Fibroblast of skin of abdomen (primary cell): ENCODE measurements around the gene ANAPC13. TPM values are rescaled to one million over a fixed set of nuclear protein-coding genes. Genes with fewer than 3 reads are reported as not detected.

Source experiments
- DNase-seq: peaks from one replicate; pipeline ENCODE4 v3.0.0-alpha.2; 2013
- polyA plus RNA-seq, 2 experiments: library from polyadenylated mRNA; unstranded; fragments of 120-200 nt; gene quantifications; one replicate each; pipeline ENCODE4 v1.2.1, GENCODE V29; 2013; ENCODE audit not compliant: insufficient read length in 2 of 2

The ANAPC13 gene, protein sequence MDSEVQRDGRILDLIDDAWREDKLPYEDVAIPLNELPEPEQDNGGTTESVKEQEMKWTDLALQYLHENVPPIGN
- polyA plus RNA-seq (2013, experiment 1 of 2; ENCODE audit: insufficient read length): 62.6 TPM
- 63.2 TPM for polyA plus RNA-seq (2013, experiment 2 of 2; ENCODE audit: insufficient read length)

DNA sequence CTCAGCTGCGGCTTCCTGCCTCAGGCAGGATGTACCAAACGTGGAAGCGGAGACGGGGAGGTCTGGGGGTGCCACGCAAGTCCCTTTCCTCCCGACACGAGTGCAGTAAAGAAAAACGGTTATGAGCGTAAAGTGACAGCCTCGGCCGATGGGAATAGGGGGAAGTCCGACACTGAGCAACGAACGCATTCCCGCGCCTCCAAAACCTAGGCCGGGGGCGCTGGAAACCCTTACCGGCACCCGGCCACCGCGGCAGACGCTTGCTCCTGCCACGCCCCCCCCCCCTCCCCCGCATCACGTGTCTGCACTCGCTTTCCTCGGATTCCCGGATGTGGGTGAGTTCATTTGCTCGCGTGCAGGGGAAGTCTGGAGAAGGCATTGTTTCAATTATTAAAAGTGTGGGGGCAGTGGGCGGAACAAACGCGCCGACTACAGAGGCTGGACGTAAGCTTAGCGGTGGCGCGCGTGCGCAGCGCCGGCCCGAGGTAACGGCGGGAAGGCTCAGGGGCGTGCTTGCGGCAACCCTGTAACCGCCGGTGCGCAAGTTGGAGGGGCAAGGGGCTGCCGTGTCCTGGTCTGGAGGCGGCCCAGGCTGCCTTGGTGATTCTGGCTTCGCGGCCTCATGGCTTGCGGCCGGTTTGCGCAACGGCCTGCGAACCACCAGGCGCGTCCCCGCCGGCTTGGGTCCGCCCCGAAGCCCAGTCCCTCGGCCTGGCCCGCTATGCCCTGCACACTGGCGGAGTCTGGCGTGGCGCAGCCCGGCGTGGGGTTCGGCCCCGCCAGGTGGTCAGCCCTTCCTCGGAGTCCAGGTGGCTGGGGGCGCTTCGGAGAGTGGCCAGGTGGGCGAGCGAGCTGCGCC lies at the start of gene ANAPC13, which contains the start of gene CEP63:
Gene ANAPC13, minus strand, starts transcription at position 268 of the 859 bp plus-strand sequence. CDS start 3,081 bp downstream, outside the sequence.
Gene CEP63, plus strand, starts transcription at position 340 of the 859 bp plus-strand sequence. CDS start 9,264 bp downstream, outside the sequence.
- DNase-seq: peak; percentile 100

DNA sequence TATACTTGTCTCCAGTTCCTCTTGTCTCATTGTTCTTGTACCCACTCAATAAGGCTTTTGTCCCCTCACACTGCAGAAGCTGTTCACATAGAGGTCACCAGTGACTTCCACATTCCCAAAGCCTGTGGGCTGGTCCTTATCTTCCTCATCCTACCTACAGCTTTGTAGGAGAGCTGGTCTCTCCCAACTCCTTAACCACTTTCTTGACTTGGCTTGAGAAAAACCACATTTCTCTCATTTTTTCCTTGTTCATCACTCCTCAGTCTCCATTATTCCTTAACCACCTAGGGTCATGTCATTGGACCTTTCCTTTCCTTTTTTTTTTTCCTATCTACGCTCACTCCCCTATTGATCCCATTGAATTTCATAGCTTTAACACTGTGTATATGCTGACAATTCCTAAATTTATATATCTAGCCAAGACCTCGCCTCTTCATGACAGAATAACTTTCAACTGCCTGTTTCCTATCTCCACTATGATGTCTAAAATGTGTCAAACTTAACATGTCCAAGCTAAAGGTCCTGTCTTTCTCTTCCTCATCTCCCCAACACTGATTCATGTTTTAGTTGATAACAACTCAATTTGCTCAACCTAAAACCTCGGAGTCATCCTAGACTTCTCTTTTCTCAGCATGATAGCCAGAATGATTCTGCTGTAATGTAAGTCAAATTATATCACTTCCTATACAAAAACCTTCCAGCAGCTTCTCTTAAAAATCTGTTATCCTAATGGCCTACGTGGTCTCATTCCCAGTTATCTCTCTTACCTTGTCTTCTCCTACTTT lies 49.6 kb upstream of the ANAPC13 start:
- DNase-seq: no peak

DNA sequence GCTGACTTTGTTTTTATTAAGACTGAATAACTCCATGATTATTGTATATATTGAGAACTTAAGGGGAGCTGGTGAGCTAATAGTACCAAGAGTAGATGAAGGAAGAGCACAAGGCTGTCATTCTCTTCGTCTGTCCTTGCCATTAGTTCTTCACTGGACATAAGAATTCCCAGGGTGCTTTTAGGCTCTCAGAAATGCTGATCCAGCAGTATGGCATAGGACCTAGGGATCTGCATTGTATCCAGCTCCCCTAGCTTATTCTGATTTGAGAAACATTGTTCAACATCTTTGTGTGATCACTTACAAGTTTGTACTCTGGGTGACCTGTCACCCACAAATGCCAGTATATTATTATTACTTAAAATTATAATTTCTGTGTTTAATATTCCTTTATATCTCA lies 47.7 kb upstream of the ANAPC13 start:
- DNase-seq: no peak

DNA sequence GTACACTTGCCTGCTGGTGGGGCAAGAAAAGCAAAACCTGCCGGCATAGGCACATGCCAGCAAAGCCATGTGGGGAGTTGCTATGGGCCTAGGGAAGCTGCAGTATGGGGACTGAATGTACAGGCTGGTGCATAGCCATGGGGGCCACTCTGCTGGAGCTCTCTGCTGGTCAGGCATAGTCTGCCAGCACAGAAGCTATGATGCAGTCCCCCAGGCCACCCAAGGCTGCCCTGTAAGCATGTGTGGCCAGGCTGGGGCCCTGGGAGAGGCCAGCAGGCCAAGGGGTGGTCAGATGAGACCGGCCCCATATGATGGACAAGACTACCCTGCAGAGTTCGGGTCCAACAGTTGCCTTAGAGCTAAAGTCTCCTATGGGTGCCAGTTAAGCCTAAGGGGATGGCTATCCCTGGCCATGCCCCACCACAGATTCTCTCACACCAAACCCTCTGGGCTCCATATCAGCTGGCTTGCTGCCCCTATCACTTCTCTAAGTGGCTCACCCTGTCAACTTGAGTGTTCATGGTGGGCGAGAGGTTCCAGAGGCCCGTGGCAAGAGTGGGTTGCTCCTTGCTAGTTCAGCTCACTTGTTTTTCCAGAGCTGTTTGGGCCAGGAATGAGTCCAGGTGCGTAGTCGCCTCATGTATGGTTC lies 41.9 kb upstream of the ANAPC13 start:
- no peak for DNase-seq

DNA sequence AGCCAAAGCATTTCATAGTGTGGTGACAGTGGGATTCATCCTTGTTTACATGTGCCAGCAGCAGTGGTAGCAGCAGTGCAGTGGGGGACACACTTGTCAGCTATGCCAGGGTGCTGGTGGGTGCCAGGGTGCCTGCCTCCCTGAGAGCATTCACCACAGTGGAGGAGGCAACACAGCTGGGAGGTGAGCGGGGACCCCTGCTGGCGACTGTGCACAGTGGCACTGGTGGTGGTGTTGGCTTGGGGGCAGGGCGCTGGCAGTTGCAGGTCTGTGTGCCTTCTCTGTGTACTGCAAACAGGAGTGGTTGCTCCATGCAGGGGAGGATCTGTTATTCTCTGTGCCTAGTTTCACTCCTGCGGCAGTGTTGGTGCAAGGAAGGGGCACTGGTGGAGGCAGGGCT lies 41.3 kb upstream of the ANAPC13 start:
- no peak for DNase-seq

DNA sequence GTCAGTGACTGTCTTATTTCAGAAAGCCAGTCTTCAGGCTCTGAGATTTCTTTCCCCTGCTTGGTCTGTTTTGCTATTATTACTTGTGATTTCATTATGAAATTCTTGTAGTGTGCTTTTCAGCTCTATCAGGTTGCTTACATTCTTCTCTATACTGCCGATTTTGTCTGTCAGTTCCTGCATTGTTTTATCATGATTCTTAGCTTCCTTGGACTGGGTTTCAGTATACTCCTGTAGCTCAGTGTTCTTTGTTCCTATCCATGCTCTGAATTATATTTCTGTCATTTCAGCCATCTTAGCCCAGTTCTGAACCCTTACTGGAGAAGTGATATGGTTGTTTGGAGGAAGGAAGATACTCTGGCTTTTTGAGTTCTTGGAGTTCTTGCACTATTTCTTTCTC lies 40.5 kb upstream of the ANAPC13 start:
- DNase-seq: no peak

DNA sequence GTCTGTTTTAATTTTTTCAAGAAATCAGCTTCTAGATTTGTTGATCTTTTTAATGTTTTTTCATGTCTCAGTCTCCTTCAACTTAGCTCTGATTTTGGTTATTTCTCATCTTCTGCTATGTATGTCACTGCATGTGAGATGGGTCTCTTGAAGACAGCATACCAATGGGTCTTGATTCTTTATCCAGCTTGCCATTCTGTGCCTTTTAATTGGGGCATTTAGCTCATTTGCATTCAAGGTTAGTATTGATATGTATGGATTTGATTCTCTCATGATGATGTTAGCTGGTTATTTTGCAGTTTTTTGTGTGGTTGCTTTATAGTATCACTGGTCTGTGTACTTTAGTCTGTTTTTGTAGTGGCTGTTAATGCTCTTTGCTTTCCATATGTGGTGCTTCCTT lies 39.5 kb upstream of the ANAPC13 start:
- DNase-seq: no peak

DNA sequence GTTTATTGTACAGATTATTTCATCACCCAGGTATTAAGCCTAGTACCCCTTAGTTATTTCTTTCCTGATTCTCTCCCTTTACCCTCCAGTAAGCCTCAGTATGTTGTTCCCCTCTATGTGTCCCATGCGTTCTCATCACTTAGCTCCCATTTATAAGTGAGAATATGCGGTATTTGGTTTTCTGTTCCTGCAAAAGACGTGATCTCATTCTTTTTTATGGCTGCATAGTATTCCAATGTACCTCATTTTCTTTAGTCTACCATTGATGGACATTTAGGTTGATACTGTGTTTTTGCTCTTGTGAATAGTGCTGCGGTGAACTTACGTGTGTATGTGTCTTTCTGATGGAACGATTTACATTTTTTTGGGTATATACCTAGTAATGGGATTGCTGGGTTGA lies 36.8 kb upstream of the ANAPC13 start:
- DNase-seq: no peak

DNA sequence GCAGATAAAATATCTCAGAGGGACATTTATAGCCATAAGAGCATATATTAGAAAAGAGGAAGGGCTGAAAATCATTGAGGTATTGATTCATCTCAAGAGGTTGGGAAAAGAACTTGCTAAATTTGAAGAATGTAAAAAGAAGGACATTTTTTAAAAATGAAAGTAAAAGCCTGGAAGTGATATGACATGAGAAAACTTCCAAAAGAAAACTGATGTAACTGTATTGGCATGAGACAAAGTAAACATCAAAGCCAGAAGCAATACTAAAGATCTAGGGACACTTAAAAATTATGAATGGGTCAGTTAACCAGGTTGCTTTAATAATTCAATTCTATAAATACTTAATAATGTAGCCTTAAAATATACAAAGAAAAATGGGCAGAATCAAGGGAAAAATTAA lies 32.0 kb upstream of the ANAPC13 start:
- peak; percentile 24 for DNase-seq

DNA sequence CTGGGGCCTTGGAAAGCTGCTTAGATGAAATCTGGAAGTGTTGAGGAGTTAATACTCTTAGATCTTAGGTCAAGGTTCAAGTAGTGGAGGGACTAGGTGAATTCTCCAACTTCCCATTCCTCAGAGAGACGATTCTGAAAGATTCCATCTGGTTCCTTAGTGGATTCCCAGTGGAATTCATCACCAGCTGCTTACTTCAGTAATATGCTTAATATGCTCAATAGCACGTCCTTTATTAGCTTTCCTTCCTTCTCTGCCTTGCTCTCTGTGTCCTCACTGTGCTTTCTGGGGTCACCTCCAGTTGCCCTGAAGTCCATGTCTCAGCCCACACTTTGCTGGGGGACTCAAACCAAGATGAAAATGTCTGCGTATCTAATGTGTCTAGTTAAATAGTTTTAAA lies 31.1 kb upstream of the ANAPC13 start:
- DNase-seq: peak; percentile 6

DNA sequence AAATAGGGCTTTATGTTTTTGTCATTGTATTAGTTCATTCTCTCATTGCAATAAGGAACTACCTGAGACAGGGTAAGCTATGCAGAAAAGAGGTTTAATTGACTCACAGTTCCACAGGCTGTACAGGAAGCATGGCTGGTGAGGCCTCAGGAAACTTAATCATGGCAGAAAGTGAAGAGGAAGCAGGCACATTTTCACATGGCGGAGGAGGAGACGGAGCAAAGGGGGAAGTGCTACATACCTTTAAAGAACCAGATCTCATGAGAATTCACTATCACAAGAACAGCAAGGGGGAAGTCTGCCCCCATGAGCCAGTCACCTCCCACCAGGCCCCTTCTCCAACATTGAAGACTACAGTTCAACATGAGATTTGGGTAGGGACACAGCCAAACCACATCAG lies 25.7 kb upstream of the ANAPC13 start:
- DNase-seq: no peak

DNA sequence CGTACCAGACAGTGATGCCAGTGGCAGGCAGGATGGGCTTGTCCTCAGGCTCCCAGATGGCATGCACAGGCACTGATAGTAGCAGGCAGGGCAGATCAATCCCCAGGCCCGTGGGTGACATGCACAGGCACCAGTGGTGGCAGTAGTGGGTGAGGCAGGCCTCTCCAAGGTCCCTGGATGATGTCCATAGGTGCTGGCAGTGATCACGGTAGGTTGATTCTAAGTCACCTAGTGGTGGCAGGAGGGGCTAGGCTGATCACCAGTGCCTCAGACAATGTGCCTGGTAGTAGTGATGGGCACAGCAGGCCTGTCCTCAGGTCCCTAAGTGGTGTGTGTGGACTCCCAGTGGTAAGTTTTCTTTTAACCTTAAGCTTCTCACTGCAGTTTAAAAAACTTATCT lies 19.7 kb upstream of the ANAPC13 start:
- no peak for DNase-seq

DNA sequence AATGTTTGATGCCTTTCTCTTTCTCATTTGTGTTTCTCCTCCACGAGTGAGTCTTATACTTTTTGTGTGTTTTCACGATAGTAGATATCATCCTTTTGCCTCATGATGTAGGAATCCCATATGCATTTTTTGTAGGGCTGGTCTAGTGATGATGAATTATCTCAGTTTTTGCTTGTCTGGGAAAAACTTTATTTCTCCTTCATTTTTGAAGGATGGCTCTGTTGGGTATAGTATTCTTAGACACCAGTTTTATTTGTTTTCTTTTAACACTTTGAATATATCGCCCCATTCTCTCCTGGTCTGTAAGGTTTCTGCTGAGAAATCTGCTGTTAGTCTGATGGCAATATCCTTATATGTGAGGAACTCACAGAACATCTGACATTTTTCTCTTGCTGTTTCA lies 18.3 kb upstream of the ANAPC13 start:
- no peak for DNase-seq

DNA sequence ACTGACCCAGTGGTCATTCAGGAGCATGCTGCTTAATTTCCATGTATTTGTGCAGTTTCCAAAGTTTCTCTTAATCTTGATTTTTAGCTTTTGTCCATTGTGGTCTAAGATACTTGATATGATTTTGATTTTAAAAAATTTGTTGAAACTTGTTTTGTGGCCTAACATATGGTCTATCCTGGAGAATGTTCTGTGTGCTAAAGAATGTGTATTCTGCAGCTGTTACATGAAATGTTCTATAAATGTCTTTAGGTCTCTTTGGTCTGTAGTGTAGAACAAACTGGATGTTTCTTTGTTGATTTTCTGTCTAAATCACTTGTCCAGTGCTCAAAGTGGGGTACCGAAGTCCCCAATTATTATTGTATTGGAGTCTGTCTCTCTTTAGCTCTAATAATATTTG lies 17.5 kb upstream of the ANAPC13 start:
- DNase-seq: no peak

DNA sequence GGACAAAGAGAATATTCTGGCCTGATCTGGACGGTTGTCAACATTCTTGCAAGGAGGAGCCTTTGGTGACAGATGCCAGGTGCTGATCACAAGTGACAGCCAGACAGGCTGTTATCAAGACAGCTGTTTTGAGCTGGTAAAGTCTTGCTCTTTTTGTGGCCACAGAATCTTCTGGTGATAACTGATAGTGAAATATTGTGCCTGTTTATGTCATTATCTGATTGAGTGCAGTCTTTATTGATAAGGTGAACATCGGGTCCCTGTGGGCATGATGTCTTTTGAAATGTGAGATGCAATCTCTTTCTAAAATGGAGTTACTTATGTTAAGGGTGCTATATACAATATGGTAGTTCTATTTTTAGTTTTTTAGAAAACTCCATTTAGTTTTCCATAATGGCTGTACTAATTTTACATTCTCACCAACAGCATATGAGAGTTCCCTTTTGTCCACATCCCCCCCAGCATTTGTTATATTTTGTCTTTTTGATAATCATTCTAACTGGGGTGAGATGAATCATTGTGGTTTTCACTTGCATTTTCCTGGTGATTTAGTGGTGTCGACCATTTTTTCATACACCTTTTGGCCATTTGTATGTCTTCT lies 10.8 kb upstream of the ANAPC13 start:
- peak; percentile 24 for DNase-seq

DNA sequence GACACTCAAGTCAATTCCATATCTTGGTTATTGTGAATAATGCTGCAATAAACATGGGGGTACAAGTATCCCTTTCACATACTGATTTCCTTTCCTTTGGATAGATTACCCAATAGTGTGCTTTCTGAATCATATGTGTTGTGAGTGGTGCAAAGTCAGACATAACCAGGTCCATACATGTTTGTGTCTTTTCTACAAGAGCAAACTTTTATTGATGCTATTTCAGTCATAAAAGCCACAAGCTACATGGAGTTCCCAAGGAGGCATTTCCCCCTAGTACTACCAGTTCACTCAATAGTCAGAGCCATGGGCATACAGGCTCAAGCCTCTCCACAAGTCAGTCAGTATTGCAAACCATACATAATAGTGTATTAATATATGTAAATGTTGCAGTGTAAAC lies 10.2 kb upstream of the ANAPC13 start:
- DNase-seq: no peak

DNA sequence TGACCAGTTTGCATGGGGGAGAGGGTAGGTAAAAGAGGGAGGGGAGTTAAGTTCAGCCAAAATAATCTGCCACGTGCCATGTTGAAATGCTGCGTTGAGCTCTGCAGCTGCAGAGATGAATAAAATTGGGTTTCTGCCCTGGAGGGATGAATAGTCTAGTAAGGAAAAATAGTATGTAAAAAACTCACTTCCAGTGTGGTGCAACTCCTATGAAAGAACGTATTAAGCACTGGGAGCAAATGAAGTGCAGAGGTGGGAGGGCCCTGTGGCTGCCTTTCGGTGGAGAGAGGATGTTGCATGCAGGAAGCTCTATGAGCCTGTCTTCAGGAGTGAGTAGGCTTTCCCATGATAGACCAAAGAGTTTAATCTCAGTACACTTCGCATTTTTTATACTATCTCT lies 8.7 kb upstream of the ANAPC13 start:
- DNase-seq: no peak

DNA sequence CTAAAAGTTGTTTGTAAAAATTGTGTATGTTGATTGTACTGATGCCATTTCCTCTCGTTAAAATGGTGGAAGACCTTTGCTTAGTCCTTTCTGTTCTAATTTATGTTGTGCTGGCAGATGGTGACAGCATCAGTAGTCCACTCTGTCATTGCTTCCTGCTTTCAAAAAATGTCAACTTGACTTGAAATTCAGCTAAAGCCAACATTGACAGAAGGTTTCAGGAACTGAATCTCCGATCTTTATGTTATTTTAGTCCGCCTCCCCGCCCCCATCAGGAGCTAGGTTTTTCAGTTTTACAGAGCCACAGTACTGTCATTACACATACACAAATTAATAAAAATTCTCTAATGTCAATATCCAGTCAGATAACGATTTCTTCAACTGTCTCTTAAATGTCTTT lies 1.6 kb upstream of the ANAPC13 start:
- no peak for DNase-seq

DNA sequence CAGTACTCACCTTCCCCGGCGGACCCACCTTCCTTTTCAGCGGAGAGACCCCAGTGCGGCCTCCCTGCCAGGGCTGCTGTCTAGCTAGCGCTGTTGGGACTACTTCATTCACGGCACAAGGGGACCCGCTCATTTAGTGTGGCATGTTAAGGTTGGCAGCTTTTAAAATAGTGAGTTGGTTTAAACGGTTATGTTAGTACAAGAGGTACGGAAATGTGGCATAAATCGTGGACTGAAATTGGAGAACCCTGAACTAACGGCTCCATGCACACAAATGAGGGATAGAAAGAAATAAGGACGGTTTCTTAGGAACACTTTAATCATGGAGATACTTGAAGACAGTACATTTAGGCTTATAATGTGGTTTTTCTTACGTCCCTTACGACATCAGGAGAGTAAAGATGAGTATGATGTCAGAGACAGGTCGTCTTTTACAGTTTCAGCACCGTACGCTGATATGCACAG lies 824 bp upstream of the ANAPC13 start:
- DNase-seq: no peak

DNA sequence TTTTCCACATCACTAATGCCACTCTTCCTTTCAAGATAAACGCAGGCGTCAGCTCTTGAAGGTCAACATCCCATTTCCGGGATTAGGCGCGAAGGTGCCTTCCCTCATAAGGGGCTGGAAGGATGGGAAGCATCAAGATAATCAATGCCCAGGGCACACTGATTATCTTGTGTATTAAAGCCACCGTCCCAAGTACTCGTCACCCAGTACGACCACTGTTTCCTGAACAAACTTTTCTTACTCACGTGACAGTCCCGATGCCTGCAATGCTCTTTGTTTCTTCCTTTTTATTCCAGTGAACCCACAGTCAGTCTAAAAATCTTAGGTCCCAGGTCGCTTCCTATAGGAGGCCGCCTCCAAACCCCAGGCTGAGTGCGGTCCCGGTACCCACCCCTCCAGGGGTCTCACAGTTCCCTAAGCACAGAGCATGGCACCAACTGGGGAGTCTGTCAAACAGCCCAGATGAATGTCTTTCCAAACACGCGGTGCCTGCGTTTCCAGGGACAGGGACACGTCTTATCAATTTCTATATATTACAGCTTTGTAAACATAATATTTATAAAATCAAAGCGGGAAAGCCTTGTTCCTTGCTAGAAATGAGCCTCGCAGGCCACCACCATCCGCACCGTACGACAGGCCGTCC lies 589 bp downstream of the ANAPC13 start:
- peak; percentile 20 for DNase-seq

DNA sequence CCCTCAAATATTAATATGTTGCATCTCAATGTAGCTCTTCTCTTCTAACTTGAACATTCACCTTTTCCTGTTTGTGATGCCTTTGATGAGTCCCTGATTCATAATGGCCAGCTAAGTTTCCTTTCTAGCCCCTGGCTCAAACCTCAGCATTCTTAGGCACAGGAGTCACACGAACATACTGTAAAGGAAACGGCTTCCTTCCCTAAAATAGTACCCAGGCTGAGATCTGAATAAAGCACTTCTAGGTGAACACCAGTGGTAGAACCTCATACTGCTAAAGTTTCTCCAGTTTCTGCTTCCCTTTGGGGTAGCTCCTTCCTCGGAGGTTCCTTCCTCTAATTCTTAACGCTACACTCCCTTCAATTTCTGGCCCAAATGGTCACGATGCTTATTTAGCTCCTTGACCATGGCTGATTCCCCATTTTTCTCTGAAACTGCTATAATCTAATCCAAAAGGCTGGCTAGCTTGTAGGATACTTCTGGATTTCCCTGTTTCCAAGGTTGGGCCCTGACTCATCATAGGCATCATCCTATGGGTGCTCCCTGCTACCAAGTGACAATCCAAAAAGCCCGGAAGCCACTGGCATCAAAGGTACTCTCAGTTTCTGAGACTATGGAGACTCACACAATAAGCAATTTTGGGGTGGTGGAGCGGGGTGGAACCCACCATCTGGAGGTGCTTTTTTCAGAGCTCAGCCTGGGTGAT lies 2.4 kb downstream of the ANAPC13 start:
- peak; percentile 83 for DNase-seq
